Endothelial cell of umbilical vein (primary cell): ENCODE results near the gene PON3. TPM values are rescaled to one million over a fixed set of nuclear protein-coding genes. Genes with fewer than 3 reads are reported as not detected.

Source experiments
- BruUV-seq: library from RNA; stranded (reverse); fragments of 400-500 nt; replicated peaks from 2 replicates; lab custom pipeline; 2021; lab: Mats Ljungman, UMichigan
- CTCF ChIA-PET: fragments of 300-600, 350-600 bp; sonication (Branson Sonifier 250); formaldehyde crosslinking; loops from one replicate; lab custom pipeline; 2021; ENCODE audit warnings: antibody characterized with exemption, inconsistent platforms; lab: Charles Lee
- POLR2A ChIA-PET: fragments of 300-600, 350-600 bp; sonication (Branson Sonifier 250); formaldehyde crosslinking; loops from one replicate; lab custom pipeline; 2021; ENCODE audit warnings: antibody characterized with exemption, inconsistent platforms; lab: Charles Lee
- DNase-seq: peaks from one replicate; pipeline ENCODE4 v3.0.0-alpha.2; 2011; ENCODE audit warnings: low read depth, low spot score
- FAIRE-seq: peaks from 2 replicates; lab custom pipeline; 2011; peaks lifted over from hg19 to GRCh38; lab: Jason Lieb, UNC
- H2AFZ ChIP-seq: 2 replicates; pipeline ENCODE4 v1.6.0; 2012; ENCODE audit warnings: low read depth, low read length, control low read depth, inconsistent platforms
- H3K27ac ChIP-seq: 2 replicates; pipeline ENCODE4 v1.5.1; 2011; ENCODE audit warnings: low read depth, mild to moderate bottlenecking, control low read depth, low read length, moderate library complexity; ENCODE audit not compliant: insufficient read depth
- H3K27me3 ChIP-seq, 2 experiments: 2 replicates each; pipeline versions ENCODE4 v1.6.0 to v1.6.1; 2011; ENCODE audit warnings: low read length in 2 of 2, mixed read lengths in 1 of 2; ENCODE audit not compliant: control insufficient read depth in 2 of 2, insufficient read depth in 2 of 2
- H3K36me3 ChIP-seq, 2 experiments: 2 replicates in 1 of 2; 3 replicates in 1 of 2; pipeline ENCODE4 v1.5.1; 2011; ENCODE audit warnings: low read length in 2 of 2, mild to moderate bottlenecking in 1 of 2, moderate library complexity in 1 of 2; ENCODE audit not compliant: control insufficient read depth in 2 of 2, insufficient read depth in 2 of 2; ENCODE audit errors: extremely low read depth in 1 of 2
- H3K4me1 ChIP-seq: 3 replicates; pipeline ENCODE4 v1.5.1; 2011; ENCODE audit warnings: mild to moderate bottlenecking, low read length; ENCODE audit not compliant: control insufficient read depth, insufficient read depth; ENCODE audit errors: extremely low read depth
- H3K4me2 ChIP-seq: 2 replicates; pipeline ENCODE4 v1.6.1; 2011; ENCODE audit warnings: low read length, control low read depth, mixed read lengths; ENCODE audit not compliant: insufficient read depth
- H3K4me3 ChIP-seq, 3 experiments: fragments of 200-600 bp in 1 of 3; sonication (generic), shearing (Covaris generic) in 1 of 3; replicated peaks in 1 of 3; 2 replicates each; pipeline ENCODE4 v1.5.1; 2011 to 2016; ENCODE audit warnings: control low read depth in 3 of 3, low read length in 3 of 3, mild to moderate bottlenecking in 2 of 3, inconsistent platforms in 1 of 3, low read depth in 1 of 3, moderate library complexity in 1 of 3; ENCODE audit not compliant: insufficient read depth in 1 of 3
- H3K79me2 ChIP-seq: 2 replicates; pipeline ENCODE4 v1.6.0; 2012; ENCODE audit warnings: low read length, inconsistent platforms; ENCODE audit not compliant: control insufficient read depth, insufficient read depth
- H3K9ac ChIP-seq: replicated peaks from 2 replicates; pipeline ENCODE3; 2011; ENCODE audit warnings: low read length, control low read depth; ENCODE audit not compliant: insufficient read depth; ENCODE audit errors: extremely low read depth
- H3K9me1 ChIP-seq: replicated peaks from 3 replicates; pipeline ENCODE4 v1.6.0; 2011; ENCODE audit warnings: mild to moderate bottlenecking, low read length; ENCODE audit not compliant: control insufficient read depth, insufficient read depth; ENCODE audit errors: extremely low read depth
- H3K9me3 ChIP-seq: replicated peaks from 2 replicates; pipeline ENCODE4 v1.5.1; 2012; ENCODE audit warnings: low read length, inconsistent platforms; ENCODE audit not compliant: control insufficient read depth, insufficient read depth
- H4K20me1 ChIP-seq: replicated peaks from 2 replicates; pipeline ENCODE3; 2011; ENCODE audit warnings: mild to moderate bottlenecking, low read length; ENCODE audit not compliant: control insufficient read depth, insufficient read depth; ENCODE audit errors: extremely low read depth
- EZH2 ChIP-seq: IDR thresholded peaks from 2 replicates; pipeline ENCODE4 v1.6.1; 2012; ENCODE audit warnings: borderline replicate concordance, low read depth, mild to moderate bottlenecking, moderate library complexity, low read length, inconsistent platforms; ENCODE audit not compliant: severe bottlenecking
- GATA2 ChIP-seq: IDR thresholded peaks from 2 replicates; pipeline ENCODE4 v1.7.0; 2011; ENCODE audit warnings: low read depth, mild to moderate bottlenecking, moderate library complexity, mixed read lengths, low read length; ENCODE audit not compliant: insufficient read length, insufficient read depth
- JUN ChIP-seq: IDR thresholded peaks from 2 replicates; pipeline ENCODE4 v1.6.1; 2011; ENCODE audit warnings: borderline replicate concordance, low read depth; ENCODE audit not compliant: insufficient read length, insufficient read depth
- MAX ChIP-seq: IDR thresholded peaks from 2 replicates; pipeline ENCODE4 v1.6.1; 2011; ENCODE audit not compliant: insufficient read depth, insufficient read length
- MYC ChIP-seq: IDR thresholded peaks from one replicate; pipeline ENCODE4 v1.6.1; 2011; ENCODE audit warnings: mild to moderate bottlenecking, low read depth, low read length
- POLR2A ChIP-seq: IDR thresholded peaks from 2 replicates; pipeline ENCODE4 v1.6.1; 2012; ENCODE audit warnings: low read depth, mild to moderate bottlenecking, control low read depth, low read length
- POLR2AphosphoS5 ChIP-seq: IDR thresholded peaks from 2 replicates; pipeline ENCODE4 v1.6.1; 2012; ENCODE audit warnings: low read depth, mild to moderate bottlenecking, control low read depth, low read length, moderate library complexity; ENCODE audit not compliant: insufficient read depth
- dilution Hi-C: fragments of 300-500 bp; cut with MboI; formaldehyde crosslinking; loops from one replicate; pipeline ENCODE4 v1.15.0; 2019; ENCODE audit warnings: low sequenced_read_pairs; ENCODE audit not compliant: extremely low pct_ligation_motif_present
- intact Hi-C: fragments of 100-400 bp; cut with micrococcal nuclease; formaldehyde crosslinking; loops from one replicate; pipeline ENCODE4 v1.10.0; 2022
- polyA plus RNA-seq, 4 experiments: library from polyadenylated mRNA; depleted of rRNA in 3 of 4; stranded (reverse) in 3 of 4; unstranded in 1 of 4; fragments of >200 nt; gene quantifications; 2 replicates each; pipeline versions ENCODE4 v1.2.1 to v1.2.3, GENCODE V29; 2011 to 2012; ENCODE audit warnings: missing spikeins in 1 of 4
- total RNA-seq: library from RNA; stranded (reverse); gene quantifications from 2 replicates; pipeline ENCODE4 v1.2.3, GENCODE V29; 2021

Gene PON3
- total and polyA plus RNA-seq, 2 donors (not counting 3 experiments of a cell fraction or from before 2014, with no cell fraction given): 0.83 to 3.4 TPM

- Histone ChIP-seq H3K4me2 (no peak overlapping the region), H3K9me3 (no peaks in the 10 kb centered on the region), H2AFZ (no peak overlapping the region), H3K36me3 (no peaks in the 10 kb centered on the region), H3K27me3 (peaks cover 9 to 10% of the 10 kb centered on the region in 2 experiments), H4K20me1 (no peaks in the 10 kb centered on the region), H3K9ac (no peak overlapping the region), H3K9me1 (no peaks in the 10 kb centered on the region), H3K4me1 (no peaks in the 10 kb centered on the region), H3K4me3 (no peak overlapping the region), H3K27ac (no peak overlapping the region), H3K79me2 (no peaks in the 10 kb centered on the region)
- no peak for TF ChIP-seq GATA2
- no peak for TF ChIP-seq MYC
- TF ChIP-seq JUN: no peak
- no peak for TF ChIP-seq POLR2A
- no peak for FAIRE-seq
- dilution Hi-C loops (no loop called here), intact Hi-C loops (no loop called here)
- POLR2A ChIA-PET: no interaction called here
- no TSS peak for BruUV-seq
- CTCF ChIA-PET: no interaction called here
- no peak for DNase-seq
These were observed 75.5 kb downstream of the PON3 start for GRCh38 chr7:95320651-95321050.

GRCh38 chr7:95319570-95319969 is 76.6 kb downstream of the PON3 start:
- Histone ChIP-seq H2AFZ (no peak overlapping the region), H4K20me1 (no peaks in the 10 kb centered on the region), H3K9me3 (no peaks in the 10 kb centered on the region), H3K27me3 (peaks cover 3 to 4% of the 10 kb centered on the region in 2 experiments), H3K9me1 (no peaks in the 10 kb centered on the region), H3K27ac (no peak overlapping the region), H3K4me1 (no peaks in the 10 kb centered on the region), H3K4me3 (no peak overlapping the region), H3K79me2 (no peaks in the 10 kb centered on the region), H3K9ac (no peak overlapping the region), H3K4me2 (no peak overlapping the region), H3K36me3 (no peaks in the 10 kb centered on the region)
- FAIRE-seq: no peak
- dilution Hi-C loops: no loop called here
- POLR2A ChIA-PET: no interaction called here
- CTCF ChIA-PET: no interaction called here
- no peak for DNase-seq
- no TSS peak for BruUV-seq
- no peak for TF ChIP-seq EZH2
- TF ChIP-seq POLR2AphosphoS5: no peak
- TF ChIP-seq MAX: no peak
- intact Hi-C loops: no loop called here
